Epithelial cell of esophagus (primary cell): ENCODE measurements around the gene UBE4A.
"Not testable (repeated sequence)": the region's sequence is repeated elsewhere in the genome, so short reads cannot be mapped to it uniquely, and the experiment has no call there.

Experiments used
- DNase-seq: peaks from one replicate; pipeline ENCODE4 v3.0.0; 2010; ENCODE audit warnings: low read depth
- H3K4me3 ChIP-seq: 2 replicates; pipeline ENCODE4 v1.5.1; 2011; ENCODE audit warnings: mild to moderate bottlenecking, low read length, control low read depth
- CTCF ChIP-seq: IDR thresholded peaks from 2 replicates; pipeline ENCODE4 v1.5.1; 2011; ENCODE audit warnings: low read depth, mild to moderate bottlenecking, low read length, control low read depth, inconsistent platforms; ENCODE audit not compliant: insufficient read depth; ENCODE audit errors: missing control alignments

Gene UBE4A

GRCh38 chr11:118398791-118399559, 39.6 kb downstream of the UBE4A start:
- peak; percentile 51 for DNase-seq
- H3K4me3 ChIP-seq = no peak overlapping the region
- no peak for TF ChIP-seq CTCF

- DNase-seq = peak; percentile 85
- no peak for TF ChIP-seq CTCF
- peak within 1 kb of the TSS; percentile 93 for H3K4me3 ChIP-seq
These were observed 41.9 kb downstream of the UBE4A start, which contains the start of gene ATP5MG for GRCh38 chr11:118401151-118401879. ATP5MG (plus strand) TSS chr11:118401606; CDS start chr11:118401666, 60 bp downstream.

GRCh38 chr11:118401880-118402590, 42.6 kb downstream of the UBE4A start:
- peak overlapping the region; percentile 93 for H3K4me3 ChIP-seq
- TF ChIP-seq CTCF = no peak
- DNase-seq = peak; percentile 74

GRCh38 chr11:118402594-118402993, 43.2 kb downstream of the UBE4A start:
- H3K4me3 ChIP-seq = peak overlapping the region; percentile 93
- not testable (repeated sequence) for DNase-seq

- no peak for DNase-seq
- H3K4me3 ChIP-seq = no peak overlapping the region
- TF ChIP-seq CTCF = no peak
These were observed 47.3 kb downstream of the UBE4A start for GRCh38 chr11:118406599-118407166.

- no peak overlapping the region for H3K4me3 ChIP-seq
- DNase-seq = no peak
- TF ChIP-seq CTCF = no peak
These were observed 50.8 kb downstream of the UBE4A start for GRCh38 chr11:118410055-118410745.

- no peak overlapping the region for H3K4me3 ChIP-seq
- no peak for DNase-seq
- no peak for TF ChIP-seq CTCF
These were observed 52.1 kb downstream of the UBE4A start for GRCh38 chr11:118411530-118411929.
